PC-9 (cell line): ENCODE results near the gene DLGAP1. TPM values are rescaled to one million over a fixed set of nuclear protein-coding genes. Genes with fewer than 3 reads are reported as not detected.

ENCODE experiments used
- BruUV-seq: library from RNA; stranded (reverse); fragments of 400-500 nt; replicated peaks from 2 replicates; lab custom pipeline; 2021; lab: Mats Ljungman, UMichigan
- CTCF ChIA-PET: fragments of 300-600 bp; sonication (Branson Sonifier 250); formaldehyde crosslinking; loops from one replicate; lab custom pipeline; 2022; ENCODE audit warnings: antibody characterized with exemption; lab: Charles Lee
- POLR2A ChIA-PET: fragments of 300-600 bp; sonication (Branson Sonifier 250); formaldehyde crosslinking; loops from one replicate; lab custom pipeline; 2022; ENCODE audit warnings: antibody characterized with exemption; ENCODE audit not compliant: unreplicated experiment; lab: Charles Lee
- DNase-seq, 2 experiments: peaks; one replicate each; pipeline versions ENCODE4 v3.0.0 to v3.0.0-alpha.2; 2015 to 2022; ENCODE audit warnings: mixed read lengths in 1 of 2
- H2AFZ ChIP-seq: fragments of 200-600 bp; sonication (generic); 2 replicates; pipeline ENCODE4 v1.8.1; 2017; ENCODE audit warnings: antibody characterized with exemption
- H3F3A ChIP-seq: fragments of 200-600 bp; sonication (generic); 2 replicates; pipeline ENCODE4 v1.8.1; 2017; ENCODE audit warnings: antibody characterized with exemption, mild to moderate bottlenecking, low read depth; ENCODE audit not compliant: insufficient read depth
- H3K27ac ChIP-seq: fragments of 200-600 bp; sonication (generic); 2 replicates; pipeline ENCODE4 v1.6.1; 2016; ENCODE audit warnings: mixed run types
- H3K27me3 ChIP-seq: fragments of 200-600 bp; sonication (generic); 2 replicates; pipeline ENCODE4 v1.6.1; 2016; ENCODE audit warnings: low read depth, mixed run types; ENCODE audit not compliant: insufficient read depth
- H3K36me3 ChIP-seq: fragments of 200-600 bp; sonication (generic); 2 replicates; pipeline ENCODE4 v1.6.1; 2016; ENCODE audit warnings: low read depth, mixed run types
- H3K4me1 ChIP-seq: fragments of 200-600 bp; sonication (generic); replicated peaks from 2 replicates; pipeline ENCODE4 v1.6.1; 2016; ENCODE audit warnings: mixed run types; ENCODE audit not compliant: insufficient read depth
- H3K4me2 ChIP-seq: fragments of 200-600 bp; sonication (generic); 2 replicates; pipeline ENCODE4 v1.6.1; 2017; ENCODE audit warnings: mixed run types
- H3K4me3 ChIP-seq: fragments of 200-600 bp; sonication (generic); 2 replicates; pipeline ENCODE4 v1.6.1; 2016; ENCODE audit warnings: mixed run types
- H3K79me2 ChIP-seq: fragments of 200-600 bp; sonication (generic); 2 replicates; pipeline ENCODE4 v1.6.1; 2017; ENCODE audit warnings: low read depth, mixed run types
- H3K9me2 ChIP-seq: fragments of 200-600 bp; sonication (generic); 2 replicates; pipeline ENCODE4 v1.8.1; 2017; ENCODE audit warnings: mild to moderate bottlenecking; ENCODE audit not compliant: insufficient read depth
- H3K9me3 ChIP-seq: fragments of 200-600 bp; sonication (generic); 2 replicates; pipeline ENCODE4 v1.8.1; 2016; ENCODE audit warnings: low read depth; ENCODE audit not compliant: insufficient read depth
- H4K20me1 ChIP-seq: fragments of 200-600 bp; sonication (generic); 2 replicates; pipeline ENCODE4 v1.8.1; 2017; ENCODE audit not compliant: insufficient read depth
- CTCF ChIP-seq: fragments of 200-600 bp; sonication (generic); conservative IDR thresholded peaks from 2 replicates; pipeline ENCODE4 v1.6.1; 2017; ENCODE audit warnings: mixed run types, antibody characterized with exemption, mild to moderate bottlenecking, moderate library complexity
- EZH2 ChIP-seq: fragments of 200-600 bp; sonication (generic); IDR thresholded peaks from 2 replicates; pipeline ENCODE4 v1.8.0; 2017; ENCODE audit warnings: antibody characterized with exemption, low read depth
- intact Hi-C: fragments of 100-400 bp; cut with micrococcal nuclease; formaldehyde crosslinking; loops from one replicate; pipeline ENCODE4 v1.10.0; 2022; ENCODE audit not compliant: unreplicated experiment
- total RNA-seq: library from RNA; stranded (reverse); gene quantifications from 2 replicates; pipeline ENCODE4 v1.2.3, GENCODE V29; 2021

DLGAP1 gene
- total RNA-seq, 1 experiment from 2014 or later: not detected

- H3K36me3 ChIP-seq: no peaks in the 10 kb centered on the region
- H3K4me2 ChIP-seq: no peak overlapping the region
- H4K20me1 ChIP-seq: no peaks in the 10 kb centered on the region
- ChIA-PET CTCF (interaction anchor here (0.6 kb wide), 1 partner anchor 358 kb away, joined by 4 read pairs; no protein-coding TSS in a partner anchor), POLR2A (no interaction called here)
- 0 out of 2 replicates have a peak, but pooled peaks cover 9% of the 10 kb centered on the region for H3F3A ChIP-seq
- H3K9me2 ChIP-seq: no peaks in the 10 kb centered on the region
- H3K79me2 ChIP-seq: no peaks in the 10 kb centered on the region
- H3K9me3 ChIP-seq: no peaks in the 10 kb centered on the region
- intact Hi-C loops: no loop called here
- no peak overlapping the region for H3K4me3 ChIP-seq
- TF ChIP-seq CTCF: no peak
- TF ChIP-seq EZH2: no peak
- H3K4me1 ChIP-seq: 0 out of 2 replicates have a peak, but pooled peaks cover 5% of the 10 kb centered on the region
- no TSS peak for BruUV-seq
- no peak overlapping the region for H2AFZ ChIP-seq
- no peak for DNase-seq
- H3K27ac ChIP-seq: no peak overlapping the region
- H3K27me3 ChIP-seq: no peaks in the 10 kb centered on the region
Observed at GRCh38 chr18:3500016-3500415, 955.1 kb downstream of the DLGAP1 start.

- Histone ChIP-seq H3K4me1 (0 out of 2 replicates have a peak, but pooled peaks cover 5% of the 10 kb centered on the region), H3F3A (0 out of 2 replicates have a peak, but pooled peaks cover 9% of the 10 kb centered on the region), H4K20me1 (no peaks in the 10 kb centered on the region), H3K4me3 (no peak overlapping the region), H3K9me3 (no peaks in the 10 kb centered on the region), H3K9me2 (no peaks in the 10 kb centered on the region), H3K4me2 (no peak overlapping the region), H3K36me3 (no peaks in the 10 kb centered on the region), H3K79me2 (no peaks in the 10 kb centered on the region), H2AFZ (no peak overlapping the region), H3K27ac (no peak overlapping the region), H3K27me3 (no peaks in the 10 kb centered on the region)
- no TSS peak for BruUV-seq
- ChIA-PET POLR2A (no interaction called here), CTCF (interaction anchor here (0.6 kb wide), 2 partner anchors 97 to 359 kb away, joined by 3 to 4 read pairs; no protein-coding TSS in a partner anchor)
- DNase-seq: no peak
- no peak for TF ChIP-seq CTCF
- TF ChIP-seq EZH2: no peak
- intact Hi-C loops: no loop called here
Observed at GRCh38 chr18:3499501-3499900, 955.6 kb downstream of the DLGAP1 start.

- H2AFZ ChIP-seq: no peak overlapping the region
- no peaks in the 10 kb centered on the region for H3K79me2 ChIP-seq
- H4K20me1 ChIP-seq: no peaks in the 10 kb centered on the region
- no peak for TF ChIP-seq EZH2
- TF ChIP-seq CTCF: no peak
- ChIA-PET CTCF (interaction anchor here (0.6 kb wide), 2 partner anchors 97 to 360 kb away, joined by 3 to 4 read pairs; no protein-coding TSS in a partner anchor), POLR2A (no interaction called here)
- no TSS peak for BruUV-seq
- H3K27ac ChIP-seq: no peak overlapping the region
- H3K4me3 ChIP-seq: no peak overlapping the region
- no peak overlapping the region for H3K4me2 ChIP-seq
- H3K9me2 ChIP-seq: no peaks in the 10 kb centered on the region
- no peak for DNase-seq
- no peaks in the 10 kb centered on the region for H3K36me3 ChIP-seq
- H3K4me1 ChIP-seq: 0 out of 2 replicates have a peak, but pooled peaks cover 5% of the 10 kb centered on the region
- H3K9me3 ChIP-seq: no peaks in the 10 kb centered on the region
- intact Hi-C loops: no loop called here
- 0 out of 2 replicates have a peak, but pooled peaks cover 9% of the 10 kb centered on the region for H3F3A ChIP-seq
- no peaks in the 10 kb centered on the region for H3K27me3 ChIP-seq
Observed at GRCh38 chr18:3498698-3499471, 956.2 kb downstream of the DLGAP1 start.
